HCEC 1CT (cell line): ENCODE measurements around the gene MAST3.
A peak's percentile ranks its signal among the peaks of the same experiment; 100 is the strongest.
"Not testable (repeated sequence)": the region's sequence is repeated elsewhere in the genome, so short reads cannot be mapped to it uniquely, and the experiment has no call there.

Source experiments
- DNase-seq: peaks from one replicate; pipeline ENCODE4 v3.0.0-alpha.2; 2017

MAST3 gene

DNA sequence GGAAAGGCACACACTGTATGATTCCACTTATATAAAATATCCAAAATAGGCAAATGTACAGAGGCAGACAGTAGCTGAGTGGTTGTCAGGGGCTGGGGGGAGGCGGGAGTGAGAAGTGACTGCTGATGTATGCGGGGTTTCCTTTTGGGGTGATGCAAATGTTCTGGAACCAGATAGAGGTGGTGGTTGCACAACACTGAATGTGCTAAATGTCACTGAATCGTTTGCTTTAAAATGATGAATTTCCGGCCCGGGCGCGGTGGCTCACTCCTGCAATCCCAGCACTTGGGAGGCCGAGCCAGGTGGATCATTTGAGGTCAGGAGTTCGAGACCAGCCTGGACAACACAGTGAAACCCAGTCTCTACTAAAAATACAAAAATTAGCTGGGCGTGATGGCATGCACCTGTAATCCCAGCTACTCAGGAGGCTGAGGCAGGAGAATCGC, 8.5 kb upstream of the MAST3 start:
- peak; percentile 32 for DNase-seq

DNA sequence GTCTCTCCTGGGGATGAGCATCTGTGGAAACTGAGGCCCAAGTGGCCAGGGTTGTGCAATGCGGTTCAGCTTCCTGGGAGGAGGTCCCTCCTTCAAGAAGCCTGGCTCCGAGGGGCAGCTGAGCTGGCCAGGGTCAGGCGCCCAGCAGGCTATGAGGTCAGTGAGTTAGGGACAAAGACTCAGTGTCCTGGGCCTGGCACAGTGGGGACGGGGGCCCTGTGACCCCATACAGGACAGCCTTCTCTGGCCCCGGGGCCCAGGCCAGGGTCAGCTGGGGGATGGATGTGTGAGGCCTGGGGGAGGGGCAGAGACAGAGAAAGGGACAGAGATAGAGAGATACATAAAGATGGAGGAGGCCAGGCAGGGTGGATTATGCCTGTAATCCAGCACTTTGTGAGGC, 7.9 kb upstream of the MAST3 start:
- DNase-seq: no peak

DNA sequence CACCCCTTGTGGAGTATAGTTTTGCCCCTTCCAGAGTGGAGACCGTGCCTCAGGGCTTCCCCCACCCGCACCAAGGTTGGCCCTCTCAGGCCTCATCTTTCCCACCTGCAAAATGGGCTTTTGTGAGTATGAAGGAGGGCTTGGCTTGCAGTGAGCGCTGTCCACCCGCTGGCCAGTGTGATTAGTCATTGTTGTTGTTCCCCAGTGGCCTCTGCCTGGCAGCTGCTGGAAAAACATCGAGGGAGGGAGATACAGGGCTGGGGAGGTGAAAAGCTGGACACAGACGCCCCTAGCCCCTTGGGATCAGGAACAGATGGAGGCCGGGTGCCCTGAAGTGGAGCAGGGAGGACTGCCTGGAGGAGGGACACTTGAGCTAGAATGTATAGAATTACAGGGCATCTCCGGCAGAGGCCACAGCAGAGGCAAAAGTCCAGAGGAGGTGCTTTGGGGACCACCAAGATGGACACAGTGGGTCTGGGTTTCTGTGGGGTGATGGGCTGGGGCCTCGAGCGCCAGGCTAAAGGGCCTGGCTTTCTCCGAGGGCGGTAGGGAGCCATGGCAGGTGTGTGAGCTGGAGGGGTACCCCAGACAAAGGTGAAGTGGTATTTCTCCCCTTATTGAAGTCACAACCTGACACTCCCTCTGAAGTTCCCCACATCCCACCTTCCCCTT, 6.9 kb upstream of the MAST3 start:
- DNase-seq: no peak

DNA sequence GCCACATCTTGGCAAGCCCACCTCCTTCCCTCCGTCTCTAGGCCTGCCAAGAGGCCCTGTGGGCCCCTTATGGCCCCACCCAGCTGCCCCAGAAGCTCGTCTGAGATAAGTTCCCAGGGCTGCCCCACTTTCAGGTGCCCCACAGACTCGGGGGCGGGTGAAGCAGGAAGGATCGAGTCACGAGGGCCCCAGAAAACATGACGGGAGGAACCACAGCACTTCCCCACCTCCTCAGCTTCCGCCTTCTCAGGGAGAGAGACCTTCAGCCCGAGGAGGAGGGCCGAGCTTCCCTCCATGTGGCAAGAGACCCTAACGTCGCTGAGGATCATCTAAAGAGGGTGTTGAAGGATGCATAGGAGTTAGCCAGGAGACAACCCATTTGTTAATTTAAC, 6.4 kb upstream of the MAST3 start:
- no peak for DNase-seq

DNA sequence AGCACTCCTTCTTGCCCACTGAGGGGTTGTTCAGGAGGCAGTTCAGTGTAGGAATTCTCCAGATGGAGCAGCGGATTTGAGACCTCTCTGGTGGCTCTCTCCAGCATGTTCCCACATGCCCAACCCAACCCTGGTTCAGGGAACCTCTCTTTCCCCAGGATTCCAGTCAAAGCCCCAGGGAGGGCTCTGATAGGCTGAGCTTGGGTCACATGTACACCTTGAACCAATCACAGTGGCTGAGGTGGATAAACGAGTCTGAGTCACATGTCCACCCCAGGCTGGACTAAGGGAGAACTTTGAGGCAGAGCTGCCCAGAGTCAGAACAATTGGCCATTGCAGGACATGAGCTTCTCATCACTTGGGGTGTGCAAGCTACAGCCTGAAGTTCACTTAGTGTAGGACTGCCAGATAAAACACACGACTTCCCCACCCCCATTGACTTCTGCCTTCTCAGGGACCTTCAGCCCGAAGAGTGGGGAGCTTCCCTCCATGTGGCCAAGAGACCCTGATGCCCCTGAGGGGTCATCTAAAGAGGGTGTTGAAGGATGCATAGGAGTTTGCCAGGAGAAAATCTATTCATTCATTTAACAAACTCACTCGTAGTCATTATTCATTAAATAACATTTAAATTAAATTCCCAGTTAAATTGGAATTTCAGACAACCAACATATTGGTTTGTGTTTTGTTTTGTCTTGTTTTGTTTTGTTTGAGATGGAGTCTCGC, 4.0 kb upstream of the MAST3 start:
- DNase-seq: peak; percentile 55

DNA sequence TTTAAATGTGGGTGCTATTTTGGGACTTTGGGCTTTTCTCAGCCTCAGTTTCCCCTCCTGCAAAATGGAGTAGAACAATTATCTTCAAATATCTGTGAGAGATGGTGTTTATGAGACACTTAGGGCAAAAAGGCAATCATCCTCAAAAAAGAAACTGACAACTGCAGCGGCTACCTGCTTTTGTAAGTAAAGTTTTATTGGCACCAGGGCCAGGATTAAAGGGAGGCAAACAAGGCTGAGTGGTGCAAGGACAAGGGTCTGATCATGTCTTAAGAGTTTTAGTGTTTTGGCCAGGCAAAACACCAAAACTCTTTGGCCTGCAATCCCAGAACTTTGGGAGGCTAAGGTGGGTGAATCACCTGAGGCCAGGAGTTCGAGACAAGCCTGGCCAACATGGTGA, 1.3 kb upstream of the MAST3 start:
- DNase-seq: no peak

DNA sequence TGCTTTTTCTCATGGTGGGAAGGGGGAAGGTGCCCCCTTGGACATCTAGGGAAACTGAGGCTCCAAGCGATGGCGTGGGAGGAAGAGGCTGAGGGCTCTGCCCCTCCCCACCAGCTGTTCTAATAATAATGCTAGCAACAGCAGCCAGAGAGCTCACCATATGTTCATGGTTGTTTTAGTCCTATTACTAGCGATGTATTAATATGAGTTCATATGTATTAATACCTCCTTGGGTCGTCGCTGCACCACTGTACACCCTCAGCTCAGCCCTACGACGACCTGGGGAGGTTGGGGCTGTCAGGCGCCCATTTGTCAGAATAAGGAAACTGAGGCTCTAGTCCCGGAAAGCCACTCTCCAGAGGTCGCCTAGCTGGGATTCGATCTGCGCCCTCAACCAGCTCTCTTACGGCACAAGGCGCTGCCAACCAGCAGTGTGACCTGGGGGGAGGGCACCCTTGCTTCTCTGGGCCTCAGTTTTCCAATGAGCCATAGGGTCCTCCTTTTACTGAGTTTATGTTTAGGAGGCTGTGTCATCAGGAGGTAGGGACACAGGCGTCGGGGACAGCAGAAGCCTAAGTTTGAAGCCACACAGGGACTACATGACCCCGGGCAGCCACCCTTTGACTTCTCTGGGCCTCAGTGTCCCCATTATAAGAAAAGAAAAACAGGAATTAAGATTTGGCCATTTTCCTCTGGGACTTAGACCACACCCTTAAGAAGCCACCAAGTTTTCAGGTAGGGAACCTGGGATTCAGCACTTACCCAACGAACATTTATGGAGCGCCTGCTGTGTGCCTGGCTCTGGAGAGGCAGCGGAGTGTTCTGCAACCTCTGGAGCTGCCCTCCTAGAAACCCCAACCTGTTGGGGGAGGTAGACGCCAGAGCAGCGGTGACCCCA, 664 bp downstream of the MAST3 start:
- no peak for DNase-seq

DNA sequence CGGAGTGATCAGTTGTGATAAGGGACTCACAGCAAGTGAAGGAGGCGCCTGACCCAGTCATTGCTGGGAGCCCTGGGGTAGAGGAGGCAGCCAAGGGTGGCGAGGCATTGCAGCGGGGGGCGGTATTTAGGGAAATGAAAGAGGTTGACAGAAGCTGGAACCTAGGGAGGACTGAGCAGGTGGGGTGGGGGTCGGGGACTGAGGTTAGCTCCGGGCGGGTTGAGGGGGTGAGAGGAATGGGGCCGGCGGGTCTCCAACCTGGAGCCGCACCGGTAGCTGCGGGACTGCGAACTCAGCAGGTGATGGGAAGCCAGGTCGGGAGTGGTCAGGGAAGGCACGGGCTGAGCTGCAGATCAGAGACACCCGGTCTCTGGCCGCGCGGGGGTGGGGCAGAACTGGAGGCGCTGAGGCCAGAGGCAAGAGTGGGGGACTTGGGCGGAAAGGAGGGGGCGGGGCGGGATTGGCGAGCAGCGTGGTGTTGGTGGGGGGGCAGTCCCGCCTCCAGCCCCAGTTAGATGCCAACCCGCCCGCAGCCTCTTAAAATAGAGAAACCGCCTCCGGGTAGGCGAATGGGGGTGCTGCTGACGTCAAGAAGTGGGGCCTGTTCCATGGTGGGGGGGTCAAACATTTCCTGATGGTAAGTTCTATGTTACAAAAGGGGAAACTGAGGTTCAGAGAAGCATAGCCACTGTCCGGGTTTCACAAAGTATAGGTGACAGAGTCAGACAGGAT, 1.5 kb downstream of the MAST3 start:
- no peak for DNase-seq

DNA sequence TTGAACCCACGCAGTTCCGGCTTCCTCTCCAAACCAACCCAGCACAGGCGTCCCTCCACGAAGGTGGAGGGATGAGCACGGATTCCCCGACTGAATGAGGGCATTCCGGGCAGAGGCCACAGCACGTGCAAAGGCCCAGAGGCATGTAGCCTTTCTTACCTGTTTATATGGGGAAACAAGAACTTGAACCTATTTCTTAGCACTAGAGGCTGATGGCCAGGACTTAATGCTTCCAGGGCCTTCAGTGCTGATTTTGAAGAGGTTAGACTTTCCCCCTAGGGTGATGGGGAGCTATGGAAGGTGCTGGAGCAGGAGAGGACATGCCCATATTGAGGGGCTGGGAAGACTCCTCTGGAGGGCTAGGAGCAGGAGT, 2.0 kb downstream of the MAST3 start:
- no peak for DNase-seq

DNA sequence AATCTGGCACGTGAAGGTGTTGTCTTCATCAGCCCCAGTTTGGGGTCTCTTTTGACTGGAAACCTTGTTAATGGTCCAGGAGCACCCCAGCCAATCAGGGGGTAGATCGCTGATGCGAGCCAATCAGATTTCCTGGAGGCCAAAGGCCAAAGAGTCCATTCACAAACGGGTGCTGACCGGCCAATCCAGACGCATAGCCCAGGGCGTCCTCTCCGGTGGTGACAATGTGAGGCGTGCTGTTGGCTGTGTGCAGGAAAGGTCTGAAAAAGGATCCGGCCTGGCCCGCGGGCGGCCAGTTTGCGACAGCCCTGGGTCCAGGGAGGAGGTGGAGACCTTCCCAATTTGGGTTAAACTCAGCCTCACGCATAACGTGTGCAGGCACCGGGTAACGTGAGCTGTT, 3.1 kb downstream of the MAST3 start:
- DNase-seq: no peak

DNA sequence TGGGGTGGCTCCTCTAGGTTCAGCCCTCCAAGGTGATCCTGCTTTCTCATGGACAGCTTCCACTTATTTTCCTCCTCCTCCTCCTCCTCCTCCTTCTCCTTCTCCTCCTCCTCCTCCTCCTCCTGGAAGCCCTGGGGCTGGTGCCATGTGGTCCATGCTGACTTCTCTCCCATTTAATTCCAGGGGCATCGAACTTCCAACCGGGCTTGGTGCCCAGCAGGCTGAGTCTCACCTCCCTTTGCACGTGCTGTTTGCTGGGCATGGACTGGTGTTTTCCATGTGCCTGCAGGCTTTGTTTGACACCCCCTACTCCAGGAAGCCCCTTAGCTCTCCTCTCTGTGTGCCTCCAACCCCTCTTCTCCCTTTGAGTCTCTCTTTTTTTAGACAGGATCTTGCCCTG, 3.7 kb downstream of the MAST3 start:
- DNase-seq: no peak

DNA sequence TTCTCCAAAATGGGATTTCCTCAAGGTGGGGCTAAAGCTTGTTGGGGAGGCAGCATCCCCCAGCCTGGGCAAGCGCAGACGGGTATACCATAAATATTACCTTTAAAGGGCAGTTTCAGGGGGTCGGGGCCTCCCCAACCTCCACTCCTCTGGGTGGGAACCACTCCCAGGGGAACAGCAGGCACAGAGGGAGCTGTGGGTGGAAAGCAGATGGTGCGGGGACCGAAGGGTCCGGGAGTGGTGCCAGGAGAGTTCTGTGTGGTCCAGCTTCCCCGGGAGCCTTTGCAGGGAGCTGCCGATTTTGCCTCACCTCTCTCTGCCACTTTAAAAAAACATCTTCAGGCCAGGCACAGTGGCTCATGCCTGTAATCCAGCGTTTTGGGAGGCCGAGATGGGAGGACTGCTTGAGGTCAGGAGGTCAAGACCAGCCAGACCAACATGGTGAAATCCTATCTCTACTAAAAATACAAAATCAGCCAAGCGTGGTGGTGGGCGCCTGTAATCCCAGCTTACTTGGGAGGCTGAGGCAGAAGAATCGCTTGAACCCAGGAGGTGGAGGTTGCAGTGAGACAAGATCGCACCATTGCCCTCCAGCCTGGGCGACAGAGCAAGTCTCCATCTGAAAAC, 5.5 kb downstream of the MAST3 start:
- no peak for DNase-seq

DNA sequence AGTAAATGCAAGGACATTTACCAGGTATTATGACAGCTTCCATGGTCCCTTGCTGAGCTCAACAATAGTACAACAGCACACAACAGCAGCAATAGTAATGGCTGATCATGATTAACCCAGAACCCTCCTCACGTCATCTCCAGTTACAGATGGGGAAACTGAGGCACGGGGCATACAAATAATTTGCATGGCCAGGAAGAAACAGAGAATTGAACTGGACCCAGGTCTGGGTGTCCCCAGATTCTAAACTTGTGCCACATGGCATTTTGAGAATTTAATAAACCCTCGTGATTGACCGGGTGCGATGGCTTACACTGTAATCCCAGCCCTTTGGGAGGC, 7.2 kb downstream of the MAST3 start:
- no peak for DNase-seq

DNA sequence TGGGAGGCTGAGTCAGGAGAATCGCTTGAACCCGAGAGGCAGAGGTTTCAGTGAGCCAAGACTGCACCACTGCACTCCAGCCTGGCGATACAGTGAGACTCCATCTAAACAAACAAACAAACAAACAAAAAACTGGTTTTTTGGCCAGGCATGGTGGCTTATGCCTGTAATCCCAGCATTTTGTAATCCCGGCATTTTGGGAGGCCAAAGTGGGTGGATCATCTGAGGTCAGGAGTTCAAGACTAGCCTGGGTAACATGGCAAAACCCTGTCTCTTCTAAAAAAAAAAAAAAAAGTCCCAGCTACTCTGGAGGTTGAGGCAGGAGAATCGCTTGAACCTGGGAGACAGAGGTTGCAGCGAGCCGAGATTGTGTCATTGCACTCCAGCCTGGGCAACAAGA, 7.7 kb downstream of the MAST3 start:
- not testable (repeated sequence) for DNase-seq

DNA sequence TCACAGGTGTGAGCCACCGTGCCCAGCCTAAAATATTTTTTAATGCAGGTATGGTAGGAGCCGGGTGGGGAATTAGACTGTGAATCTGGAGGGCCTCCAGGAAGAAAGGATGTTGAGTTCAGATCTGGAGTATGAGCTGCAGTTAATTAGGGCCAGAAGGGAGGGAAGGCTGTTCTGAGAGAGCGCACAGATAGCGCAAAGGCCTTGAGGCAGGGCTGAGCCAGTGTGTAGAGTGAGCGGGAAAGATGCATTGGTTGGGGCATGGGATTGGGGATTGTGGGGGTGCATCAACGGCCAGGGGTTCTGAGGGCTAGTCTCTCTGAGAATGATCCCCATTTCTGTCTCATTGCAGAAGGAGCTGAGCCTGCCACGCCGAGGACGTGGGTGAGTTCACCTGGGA, 9.7 kb downstream of the MAST3 start:
- no peak for DNase-seq

DNA sequence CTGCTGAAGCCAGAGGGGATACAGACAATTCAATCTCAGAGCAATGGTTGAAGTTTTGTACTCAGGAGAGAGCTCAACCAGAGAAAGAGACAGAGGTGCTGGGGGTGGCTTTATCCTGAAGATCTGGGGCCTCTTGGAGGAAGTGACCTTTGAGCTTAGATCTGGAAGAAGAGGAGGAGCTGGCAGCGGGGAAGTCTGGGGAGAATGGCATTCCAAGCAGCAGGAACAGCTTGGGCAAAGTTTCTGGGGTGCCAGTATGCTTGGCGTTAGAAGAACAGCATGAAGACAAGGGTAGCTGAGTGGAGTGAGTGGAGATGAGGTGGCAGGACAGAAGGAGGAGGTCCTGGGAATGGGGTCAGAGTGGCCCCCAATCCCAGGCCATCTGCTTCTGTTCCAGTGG, 11.3 kb downstream of the MAST3 start:
- DNase-seq: no peak

DNA sequence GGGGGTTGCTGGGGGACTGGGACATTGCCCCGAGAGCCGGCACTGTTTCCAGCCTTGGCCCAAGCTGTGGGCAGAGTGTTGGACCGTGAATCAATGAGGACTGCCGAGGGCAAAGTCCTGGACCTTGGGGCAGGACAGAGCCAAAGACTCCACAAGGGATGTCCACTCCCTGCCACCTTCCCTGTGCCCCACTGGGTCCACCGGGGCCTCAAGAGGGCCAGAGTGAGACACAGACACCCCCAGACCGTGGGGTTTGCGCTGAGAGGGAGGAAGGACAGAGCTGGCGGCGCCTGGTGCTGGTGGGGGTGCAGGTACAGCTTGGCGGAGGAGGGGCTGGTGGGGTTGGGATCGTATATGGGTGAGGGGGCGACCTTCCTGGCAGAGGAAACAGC, 11.8 kb downstream of the MAST3 start:
- no peak for DNase-seq

DNA sequence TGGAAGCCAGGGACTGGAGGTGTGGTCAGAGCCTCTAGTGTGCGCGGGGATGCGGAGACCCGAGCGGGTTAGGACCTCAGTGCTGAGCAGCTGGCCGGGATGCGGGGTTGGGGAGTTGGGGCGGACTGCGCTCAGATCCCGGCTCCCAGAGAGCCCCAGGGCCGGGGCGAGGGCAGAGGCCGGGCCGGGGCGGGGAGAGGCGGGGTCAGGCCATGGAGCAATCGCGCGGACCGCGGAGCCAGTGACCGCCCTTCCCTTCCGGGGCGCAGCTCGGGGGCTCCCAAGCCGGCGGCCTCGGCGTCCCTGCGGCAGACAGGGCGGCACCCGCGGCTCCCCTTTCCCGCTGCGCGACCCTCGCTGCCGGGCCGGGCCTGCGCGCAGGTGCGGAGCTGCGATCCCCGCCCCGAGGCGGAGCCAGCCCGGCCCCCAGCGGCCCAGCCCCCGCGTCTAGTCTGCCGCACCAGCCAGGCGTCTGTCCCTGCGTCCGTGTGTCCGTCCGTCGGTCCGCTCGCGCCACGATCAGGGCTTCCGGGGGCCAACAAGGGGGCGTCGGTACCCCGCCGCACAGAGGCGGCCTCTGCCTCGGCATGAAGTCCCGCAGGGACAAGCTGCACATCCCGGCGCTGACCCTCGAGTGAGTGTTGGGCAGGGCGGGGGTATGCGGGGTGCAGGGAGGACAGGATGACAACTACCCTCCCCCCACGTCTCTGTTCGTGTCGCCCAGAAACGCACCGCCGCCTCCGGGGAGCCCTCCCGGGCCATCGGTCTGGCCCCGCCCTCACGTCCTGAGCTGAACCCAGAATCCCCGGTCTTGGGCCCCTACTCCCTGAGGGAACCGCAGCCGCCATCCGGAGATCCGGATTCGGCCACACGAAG, 12.4 kb downstream of the MAST3 start:
- no peak for DNase-seq

DNA sequence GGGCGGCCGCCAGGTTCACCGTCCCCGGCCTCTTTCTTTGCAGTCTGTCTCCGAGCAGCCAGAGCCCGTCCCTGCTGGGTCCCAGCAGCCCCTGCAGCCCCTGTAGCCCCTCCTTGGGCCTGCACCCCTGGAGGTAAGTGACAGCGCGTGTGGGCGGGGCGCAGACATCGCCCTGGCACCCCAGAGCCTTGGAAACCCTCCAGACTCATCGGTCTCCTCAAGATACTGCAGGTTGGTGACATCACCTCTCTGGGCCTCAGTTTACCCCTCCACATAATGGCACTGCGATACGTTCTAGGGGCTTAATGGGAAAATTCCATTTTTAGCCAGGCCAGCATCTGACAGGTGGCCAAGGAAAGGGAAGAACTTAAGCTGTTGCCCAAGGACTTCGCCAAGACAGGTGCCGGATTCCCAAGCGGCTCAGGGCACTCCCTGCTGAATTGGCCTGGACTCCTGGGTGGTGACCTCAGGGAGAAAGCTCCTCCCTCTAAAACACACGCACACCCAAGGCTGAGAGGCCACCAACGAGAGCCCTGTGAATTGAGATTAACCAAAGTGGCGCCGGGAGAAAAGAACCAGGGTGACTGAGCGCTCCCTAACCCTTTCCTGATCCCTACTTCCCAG, 13.1 kb downstream of the MAST3 start:
- no peak for DNase-seq

DNA sequence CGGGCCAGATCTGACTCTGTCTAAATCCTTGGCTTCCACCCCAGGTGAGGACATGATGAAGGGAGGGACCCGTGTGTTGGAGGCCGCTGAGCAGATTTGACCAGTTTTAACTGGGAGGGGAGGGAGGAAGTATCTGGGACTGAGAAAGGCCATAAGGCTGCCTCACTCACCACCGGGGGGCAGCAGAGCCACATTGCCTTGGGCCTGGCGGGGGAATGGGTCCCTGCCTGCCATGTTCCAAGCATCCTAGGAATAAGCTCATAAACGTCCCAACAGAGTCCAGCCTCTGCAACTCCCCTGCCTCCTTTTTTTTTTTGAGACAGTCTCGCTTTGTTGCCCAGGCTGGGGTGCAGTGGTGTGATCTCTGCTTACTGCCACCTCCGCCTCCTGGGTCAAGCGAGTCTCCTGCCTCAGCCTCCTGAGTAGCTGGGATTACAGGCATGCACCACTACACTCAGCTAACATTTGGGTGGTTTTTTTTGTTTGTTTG, 15.5 kb downstream of the MAST3 start:
- DNase-seq: peak; percentile 65

DNA sequence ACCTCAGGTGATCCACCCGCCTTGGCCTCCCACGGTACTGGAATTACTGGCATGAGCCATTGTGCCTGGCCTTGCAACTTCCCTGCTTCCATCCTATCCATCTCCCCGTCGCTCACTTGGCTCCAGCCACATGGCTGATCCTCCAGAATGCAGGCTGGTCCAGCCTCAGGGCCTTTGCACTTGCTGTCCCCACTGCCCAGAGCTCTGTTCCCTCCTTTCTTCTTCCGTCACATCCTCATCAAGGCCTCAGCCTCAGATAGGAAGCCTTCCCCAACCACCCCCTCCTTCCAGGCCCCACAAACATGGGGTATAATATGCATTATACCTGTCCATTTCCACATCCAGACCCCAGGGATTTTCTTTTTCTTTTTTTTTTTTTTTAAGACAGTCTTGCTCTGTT, 16.2 kb downstream of the MAST3 start:
- DNase-seq: no peak
